Caco-2 (cell line): ENCODE results near the gene FZD4. TPM values are rescaled to one million over a fixed set of nuclear protein-coding genes. Genes with fewer than 3 reads are reported as not detected.

Source experiments
- BruUV-seq: library from RNA; stranded (reverse); fragments of 400-500 nt; replicated peaks from 2 replicates; lab custom pipeline; 2021; lab: Mats Ljungman, UMichigan
- CTCF ChIA-PET: fragments of 300-600 bp; sonication (Branson Sonifier 250); formaldehyde crosslinking; loops from one replicate; lab custom pipeline; 2022; ENCODE audit warnings: antibody characterized with exemption; lab: Charles Lee
- POLR2A ChIA-PET: fragments of 300-600 bp; sonication (Branson Sonifier 250); formaldehyde crosslinking; loops from one replicate; lab custom pipeline; 2022; ENCODE audit warnings: antibody characterized with exemption; lab: Charles Lee
- DNase-seq, 2 experiments: peaks; one replicate each; pipeline versions ENCODE4 v3.0.0 to v3.0.0-alpha.2; 2020 to 2022
- H3K27me3 ChIP-seq: replicated peaks from 2 replicates; pipeline ENCODE4 v1.6.0; 2011; ENCODE audit warnings: low read length; ENCODE audit not compliant: control insufficient read depth, insufficient read depth
- H3K36me3 ChIP-seq: 2 replicates; pipeline ENCODE4 v1.5.1; 2011; ENCODE audit warnings: low read length; ENCODE audit not compliant: control insufficient read depth, insufficient read depth
- H3K4me1 ChIP-seq: fragments of 250-450 bp; sonication (Bioruptor Pico); 2 replicates; pipeline ENCODE4 v1.5.1; 2020; ENCODE audit warnings: mild to moderate bottlenecking
- H3K4me3 ChIP-seq: 2 replicates; pipeline ENCODE4 v1.5.1; 2011; ENCODE audit warnings: low read depth, mild to moderate bottlenecking, control low read depth, low read length
- H3K9me3 ChIP-seq: fragments of 250-450 bp; sonication (Bioruptor Pico); 2 replicates; pipeline ENCODE4 v1.5.1; 2020; ENCODE audit warnings: mild to moderate bottlenecking, moderate library complexity
- H3K27ac Mint-ChIP-seq: one replicate; pipeline ENCODE4 v1.8.0; 2022; ENCODE audit warnings: mixed read lengths; ENCODE audit not compliant: unreplicated experiment
- H3K27me3 Mint-ChIP-seq: one replicate; pipeline ENCODE4 v1.8.0; 2022; ENCODE audit warnings: mixed read lengths; ENCODE audit not compliant: insufficient read depth, unreplicated experiment
- H3K36me3 Mint-ChIP-seq: one replicate; pipeline ENCODE4 v1.8.0; 2022; ENCODE audit warnings: mild to moderate bottlenecking, mixed read lengths; ENCODE audit not compliant: insufficient read depth, unreplicated experiment
- H3K4me1 Mint-ChIP-seq: one replicate; pipeline ENCODE4 v1.8.0; 2022; ENCODE audit warnings: low read depth, mixed read lengths; ENCODE audit not compliant: unreplicated experiment
- H3K4me3 Mint-ChIP-seq: one replicate; pipeline ENCODE4 v1.8.0; 2022; ENCODE audit warnings: mild to moderate bottlenecking, moderate library complexity, mixed read lengths; ENCODE audit not compliant: unreplicated experiment
- H3K9me3 Mint-ChIP-seq: one replicate; pipeline ENCODE4 v1.8.0; 2022; ENCODE audit warnings: mixed read lengths; ENCODE audit not compliant: unreplicated experiment
- CTCF ChIP-seq, 2 experiments: fragments of 200-600 bp in 1 of 2; IDR thresholded peaks; 1 replicate in 1 of 2; 2 replicates in 1 of 2; pipeline versions ENCODE4 v1.5.1 to v1.8.0; 2011 to 2022; ENCODE audit warnings: antibody characterized with exemption in 1 of 2, control low read depth in 1 of 2, inconsistent platforms in 1 of 2, low read depth in 1 of 2, low read length in 1 of 2, mild to moderate bottlenecking in 1 of 2, moderate library complexity in 1 of 2; ENCODE audit not compliant: insufficient read depth in 1 of 2, severe bottlenecking in 1 of 2, unreplicated experiment in 1 of 2
- intact Hi-C: fragments of 100-400 bp; cut with micrococcal nuclease; formaldehyde crosslinking; loops from one replicate; pipeline ENCODE4 v1.10.0; 2022; ENCODE audit not compliant: unreplicated experiment
- total RNA-seq: library from RNA; stranded (reverse); gene quantifications from 2 replicates; pipeline ENCODE4 v1.2.3, GENCODE V29; 2022

Gene FZD4
- total RNA-seq, 1 experiment from 2014 or later: 78.4 TPM

GRCh38 chr11:86978756-86979608 lies 23.8 kb upstream of the FZD4 start:
- no peaks in the 10 kb centered on the region for H3K9me3 ChIP-seq
- no peaks in the 10 kb centered on the region for H3K27me3 Mint-ChIP-seq
- no peaks in the 10 kb centered on the region for H3K27me3 ChIP-seq
- ChIA-PET CTCF (interaction anchor here (1.0 kb wide), 1 partner anchor 21 kb away, joined by 4 read pairs; no protein-coding TSS in a partner anchor), POLR2A (interaction anchor here (0.6 kb wide), 1 partner anchor 396 kb away, joined by 3 read pairs; no protein-coding TSS in a partner anchor)
- H3K27ac Mint-ChIP-seq: no peak overlapping the region
- H3K4me1 Mint-ChIP-seq: peaks cover 31% of the 10 kb centered on the region
- DNase-seq: peak in 1 of 2 experiments; percentile 61
- H3K4me3 ChIP-seq: no peak overlapping the region
- H3K36me3 Mint-ChIP-seq: no peaks in the 10 kb centered on the region
- no TSS peak for BruUV-seq
- peak; percentile 84 to 87 for TF ChIP-seq CTCF (IDR thresholded peaks at IDR 0.05; ENCODE audit: insufficient read depth in 1 of 2, low read depth in 1 of 2, low read length in 1 of 2, severe bottlenecking in 1 of 2, unreplicated experiment in 1 of 2)
- peaks cover under 1% of the 10 kb centered on the region for H3K9me3 Mint-ChIP-seq
- H3K4me3 Mint-ChIP-seq: no peak overlapping the region
- H3K4me1 ChIP-seq: peaks cover 10% of the 10 kb centered on the region
- H3K36me3 ChIP-seq: no peaks in the 10 kb centered on the region
- intact Hi-C loops: loop anchor here (1.0 to 5.0 kb wide), 5 partner anchors 21 to 311 kb away; no protein-coding TSS in a partner anchor

GRCh38 chr11:86978247-86978646 lies 23.1 kb upstream of the FZD4 start:
- intact Hi-C loops: loop anchor here (1.0 to 5.0 kb wide), 3 partner anchors 39 to 119 kb away; no protein-coding TSS in a partner anchor
- CTCF ChIA-PET: interaction anchor here (1.0 kb wide), 1 partner anchor 21 kb away, joined by 4 read pairs; no protein-coding TSS in a partner anchor

More at GRCh38 chr11:86978247-86978646, 23.1 kb upstream of the FZD4 start:
- peaks cover 10% of the 10 kb centered on the region for H3K4me1 ChIP-seq
- Mint-ChIP-seq H3K4me1 (peaks cover 29% of the 10 kb centered on the region), H3K9me3 (peaks cover 7% of the 10 kb centered on the region), H3K36me3 (peaks cover 4% of the 10 kb centered on the region), H3K27me3 (no peaks in the 10 kb centered on the region), H3K4me3 (no peak overlapping the region), H3K27ac (no peak overlapping the region)
- BruUV-seq: no TSS peak
- POLR2A ChIA-PET: interaction anchor here (0.6 kb wide), 1 partner anchor 395 kb away, joined by 3 read pairs; no protein-coding TSS in a partner anchor
- no peak overlapping the region for H3K4me3 ChIP-seq
- H3K36me3 ChIP-seq: 0 out of 2 replicates have a peak, but pooled peaks cover under 1% of the 10 kb centered on the region
- no peak for TF ChIP-seq CTCF (IDR thresholded peaks at IDR 0.05; ENCODE audit: insufficient read depth in 1 of 2, low read depth in 1 of 2, low read length in 1 of 2, severe bottlenecking in 1 of 2, unreplicated experiment in 1 of 2)
- H3K9me3 ChIP-seq: no peaks in the 10 kb centered on the region
- no peak for DNase-seq
- H3K27me3 ChIP-seq: no peaks in the 10 kb centered on the region
